Fibroblast of lung (primary cell): ENCODE measurements around the gene SAG. TPM values are rescaled to one million over a fixed set of nuclear protein-coding genes. Genes with fewer than 3 reads are reported as not detected.

ENCODE experiments used
- DNase-seq, 2 donors: peaks; one replicate each; pipeline versions ENCODE4 v3.0.0 to v3.0.0-alpha.2; 2010; ENCODE audit warnings: low read depth in 2 of 2
- H2AFZ ChIP-seq: 2 replicates; pipeline ENCODE4 v1.5.1; 2012; ENCODE audit warnings: low read length, control low read depth, inconsistent platforms
- H3K27ac ChIP-seq: 2 replicates; pipeline ENCODE4 v1.5.1; 2011; ENCODE audit warnings: low read length, control low read depth; ENCODE audit not compliant: insufficient read depth
- H3K27me3 ChIP-seq: 2 replicates; pipeline ENCODE4 v1.5.1; 2011; ENCODE audit warnings: mild to moderate bottlenecking, low read length; ENCODE audit not compliant: control insufficient read depth, insufficient read depth
- H3K36me3 ChIP-seq: 2 replicates; pipeline ENCODE4 v1.5.1; 2011; ENCODE audit warnings: low read length; ENCODE audit not compliant: control insufficient read depth, insufficient read depth
- H3K4me1 ChIP-seq: 2 replicates; pipeline ENCODE4 v1.5.1; 2011; ENCODE audit warnings: low read length; ENCODE audit not compliant: control insufficient read depth, insufficient read depth; ENCODE audit errors: extremely low read depth
- H3K4me2 ChIP-seq: 2 replicates; pipeline ENCODE4 v1.5.1; 2011; ENCODE audit warnings: low read length, control low read depth; ENCODE audit not compliant: insufficient read depth; ENCODE audit errors: extremely low read depth
- H3K4me3 ChIP-seq, 4 experiments: fragments of 200-600 bp in 1 of 4; sonication (generic) in 1 of 4; replicated peaks in 1 of 4; 2 replicates each; pipeline ENCODE4 v1.5.1; 2011 to 2016; ENCODE audit warnings: low read length in 4 of 4, low read depth in 3 of 4, mild to moderate bottlenecking in 3 of 4, control low read depth in 2 of 4, inconsistent platforms in 1 of 4, mixed read lengths in 1 of 4; ENCODE audit not compliant: insufficient read depth in 1 of 4; ENCODE audit errors: control extremely low read depth in 1 of 4
- H3K79me2 ChIP-seq: 2 replicates; pipeline ENCODE4 v1.5.1; 2012; ENCODE audit warnings: mild to moderate bottlenecking, low read length, inconsistent platforms; ENCODE audit not compliant: control insufficient read depth, insufficient read depth
- H3K9ac ChIP-seq: 2 replicates; pipeline ENCODE4 v1.5.1; 2011; ENCODE audit warnings: mild to moderate bottlenecking, low read length, control low read depth; ENCODE audit not compliant: insufficient read depth
- H3K9me3 ChIP-seq: 2 replicates; pipeline ENCODE4 v1.5.1; 2012; ENCODE audit warnings: low read depth, low read length; ENCODE audit not compliant: control insufficient read depth, insufficient read depth
- H4K20me1 ChIP-seq: 2 replicates; pipeline ENCODE4 v1.5.1; 2011; ENCODE audit warnings: low read length; ENCODE audit not compliant: control insufficient read depth, insufficient read depth; ENCODE audit errors: extremely low read depth
- CTCF ChIP-seq, 2 donors: IDR thresholded peaks in 1 of 2; conservative IDR thresholded peaks in 1 of 2; 1 replicate in 1 of 2; 2 replicates in 1 of 2; pipeline ENCODE4 v1.5.1; 2011 to 2012; ENCODE audit warnings: low read length in 2 of 2, control low read depth in 1 of 2, inconsistent platforms in 1 of 2, low read depth in 1 of 2, mild to moderate bottlenecking in 1 of 2
- EZH2 ChIP-seq: IDR thresholded peaks from 2 replicates; pipeline ENCODE4 v1.5.1; 2012; ENCODE audit warnings: low read length, control low read depth, mild to moderate bottlenecking; ENCODE audit errors: missing control alignments
- polyA plus RNA-seq, 2 donors: library from polyadenylated mRNA; depleted of rRNA in 1 of 2; stranded (reverse) in 1 of 2; unstranded in 1 of 2; fragments of >200 nt; gene quantifications; 2 replicates each; pipeline ENCODE4 v1.2.1, GENCODE V29; 2011 to 2012; ENCODE audit warnings: missing spikeins in 1 of 2
- total RNA-seq: library from RNA; depleted of rRNA; stranded (reverse); fragments of >200 nt; gene quantifications from 2 replicates; pipeline ENCODE4 v1.2.1, GENCODE V29; 2014

SAG gene
- total and polyA plus RNA-seq, 2 donors (not counting 1 experiment from before 2014, with no cell fraction given): not detected

- Histone ChIP-seq H3K9ac (no peak overlapping the region), H3K4me1 (no peaks in the 10 kb centered on the region), H3K27ac (no peak overlapping the region), H3K79me2 (no peaks in the 10 kb centered on the region), H4K20me1 (no peaks in the 10 kb centered on the region), H3K4me3 (no peak overlapping the region), H2AFZ (no peak overlapping the region), H3K4me2 (no peak overlapping the region), H3K36me3 (no peaks in the 10 kb centered on the region), H3K27me3 (peaks cover 9% of the 10 kb centered on the region), H3K9me3 (no peaks in the 10 kb centered on the region)
- TF ChIP-seq CTCF (conservative IDR thresholded peaks at IDR 0.05 in 1 of 2, IDR thresholded peaks at IDR 0.05 in 1 of 2; ENCODE audit: low read depth in 1 of 2, low read length in 2 of 2) (no peak), EZH2 (no peak)
- no peak for DNase-seq
These were observed 12.9 kb downstream of the SAG start for GRCh38 chr2:233320470-233320869.

- no peak overlapping the region for H3K9ac ChIP-seq
- H3K79me2 ChIP-seq: no peaks in the 10 kb centered on the region
- H3K4me3 ChIP-seq: no peak overlapping the region
- peaks cover 9% of the 10 kb centered on the region for H3K27me3 ChIP-seq
- H3K4me1 ChIP-seq: no peaks in the 10 kb centered on the region
- H2AFZ ChIP-seq: no peak overlapping the region
- no peak overlapping the region for H3K27ac ChIP-seq
- no peaks in the 10 kb centered on the region for H3K36me3 ChIP-seq
- TF ChIP-seq CTCF (conservative IDR thresholded peaks at IDR 0.05 in 1 of 2, IDR thresholded peaks at IDR 0.05 in 1 of 2; ENCODE audit: low read depth in 1 of 2, low read length in 2 of 2) (no peak), EZH2 (no peak)
- no peak for DNase-seq
- H3K4me2 ChIP-seq: no peak overlapping the region
- no peaks in the 10 kb centered on the region for H3K9me3 ChIP-seq
- H4K20me1 ChIP-seq: no peaks in the 10 kb centered on the region
These were observed 13.6 kb downstream of the SAG start for GRCh38 chr2:233321166-233321565.

- Histone ChIP-seq H3K27me3 (peaks cover 8% of the 10 kb centered on the region), H3K36me3 (no peaks in the 10 kb centered on the region), H3K4me2 (no peak overlapping the region), H3K9me3 (no peaks in the 10 kb centered on the region), H3K9ac (no peak overlapping the region), H3K27ac (no peak overlapping the region), H3K79me2 (no peaks in the 10 kb centered on the region), H3K4me1 (no peaks in the 10 kb centered on the region), H3K4me3 (no peak overlapping the region), H4K20me1 (no peaks in the 10 kb centered on the region), H2AFZ (no peak overlapping the region)
- DNase-seq: no peak
- TF ChIP-seq CTCF (conservative IDR thresholded peaks at IDR 0.05 in 1 of 2, IDR thresholded peaks at IDR 0.05 in 1 of 2; ENCODE audit: low read depth in 1 of 2, low read length in 2 of 2) (no peak), EZH2 (no peak)
These were observed 16.2 kb downstream of the SAG start for GRCh38 chr2:233323851-233324250.
